ENCODE results near the gene MZF1.

GRCh38 chr19:58560921-58561320 is 12.2 kb downstream of the MZF1 start:
- TF ChIP-seq NFRKB (IDR thresholded peaks at IDR 0.05) (no peak), SP1 (IDR thresholded peaks at IDR 0.05) (no peak), SUZ12 (IDR thresholded peaks at IDR 0.05) (no peak), BHLHE40 (IDR thresholded peaks at IDR 0.05; ENCODE audit: borderline replicate concordance) (no peak)
